Transverse colon (tissue), 4 donors: ENCODE results near the gene KIFC1. TPM values are rescaled to one million over a fixed set of nuclear protein-coding genes. Genes with fewer than 3 reads are reported as not detected.

Experiments used
- DNase-seq: peaks from one replicate; pipeline ENCODE4 v3.0.0-alpha.2; 2019
- H3K27ac ChIP-seq, 4 donors: fragments of 200-600 bp; sonication (generic); 2 replicates each; pipeline ENCODE4 v1.5.1; 2016 to 2018; ENCODE audit warnings: inconsistent platforms in 4 of 4
- H3K27me3 ChIP-seq: fragments of 200-600 bp; sonication (generic); 2 replicates; pipeline ENCODE4 v1.5.1; 2017; ENCODE audit warnings: inconsistent platforms
- H3K36me3 ChIP-seq, 4 donors: fragments of 200-600 bp; sonication (generic); 2 replicates each; pipeline ENCODE4 v1.5.1; 2017 to 2019; ENCODE audit warnings: inconsistent platforms in 4 of 4
- H3K4me1 ChIP-seq, 4 donors: fragments of 200-600 bp; sonication (generic); 2 replicates each; pipeline ENCODE4 v1.5.1; 2017 to 2020; ENCODE audit warnings: inconsistent platforms in 4 of 4
- H3K4me3 ChIP-seq, 4 donors: fragments of 200-600 bp; sonication (generic); 1 replicate in 1 of 4; 2 replicates in 3 of 4; pipeline versions ENCODE4 v1.5.1 to v1.6.1; 2017 to 2019; ENCODE audit warnings: inconsistent platforms in 4 of 4
- H3K9me3 ChIP-seq, 2 donors: fragments of 200-600 bp; sonication (generic); 2 replicates each; pipeline ENCODE4 v1.5.1; 2017 to 2019; ENCODE audit warnings: inconsistent platforms in 2 of 2
- CTCF ChIP-seq, 5 experiments: fragments of 200-600 bp in 3 of 5; fragments of 450-650 bp in 2 of 5; sonication (generic) in 3 of 5; IDR thresholded peaks; 1 replicate in 2 of 5; 2 replicates in 3 of 5; pipeline ENCODE4 v1.5.1; 2016 to 2017; ENCODE audit warnings: antibody characterized with exemption in 5 of 5, inconsistent platforms in 3 of 5, mild to moderate bottlenecking in 2 of 5, moderate library complexity in 1 of 5
- EP300 ChIP-seq: sonication (generic); formaldehyde crosslinking; IDR thresholded peaks from one replicate; pipeline ENCODE4 v1.6.1; 2017; ENCODE audit warnings: antibody characterized with exemption, low read depth
- POLR2A ChIP-seq: fragments of 450-650 bp; IDR thresholded peaks from one replicate; pipeline ENCODE4 v1.6.1; 2016; ENCODE audit warnings: antibody characterized with exemption, mild to moderate bottlenecking, moderate library complexity
- POLR2AphosphoS5 ChIP-seq, 3 donors: sonication (generic); formaldehyde crosslinking; IDR thresholded peaks; one replicate each; pipeline ENCODE4 v1.6.1; 2016; ENCODE audit warnings: antibody characterized with exemption in 3 of 3
- WGBS, 2 donors: methylation state at CpG; one replicate each; pipeline ENCODE4 v1.1.5; 2018; ENCODE audit warnings: low coverage in 1 of 2; 5-methylcytosine and 5-hydroxymethylcytosine counted together
- in situ Hi-C, 4 donors: fragments of 200-750 bp; cut with MboI; loops; one replicate each; pipeline versions ENCODE4 v1.15.0 to v1.15.1; 2017; ENCODE audit warnings: low sequenced_read_pairs in 3 of 4, low pct_ligation_motif_present in 1 of 4, low pct_unique_long_range_greater_than_20kb in 1 of 4
- intact Hi-C: fragments of 100-400 bp; cut with DNase I; formaldehyde crosslinking; loops from one replicate; pipeline ENCODE4 v1.15.1; 2023; ENCODE audit warnings: low total_unique reads
- total RNA-seq, 4 donors: library from RNA; depleted of rRNA; stranded (reverse); fragments of >200 nt; gene quantifications; one replicate each; pipeline ENCODE4 v1.1.0, GENCODE V29; 2016

The KIFC1 gene
- total RNA-seq, 4 donors from 2014 or later, result 2.6 to 51.5 (median 5.8) TPM

DNA sequence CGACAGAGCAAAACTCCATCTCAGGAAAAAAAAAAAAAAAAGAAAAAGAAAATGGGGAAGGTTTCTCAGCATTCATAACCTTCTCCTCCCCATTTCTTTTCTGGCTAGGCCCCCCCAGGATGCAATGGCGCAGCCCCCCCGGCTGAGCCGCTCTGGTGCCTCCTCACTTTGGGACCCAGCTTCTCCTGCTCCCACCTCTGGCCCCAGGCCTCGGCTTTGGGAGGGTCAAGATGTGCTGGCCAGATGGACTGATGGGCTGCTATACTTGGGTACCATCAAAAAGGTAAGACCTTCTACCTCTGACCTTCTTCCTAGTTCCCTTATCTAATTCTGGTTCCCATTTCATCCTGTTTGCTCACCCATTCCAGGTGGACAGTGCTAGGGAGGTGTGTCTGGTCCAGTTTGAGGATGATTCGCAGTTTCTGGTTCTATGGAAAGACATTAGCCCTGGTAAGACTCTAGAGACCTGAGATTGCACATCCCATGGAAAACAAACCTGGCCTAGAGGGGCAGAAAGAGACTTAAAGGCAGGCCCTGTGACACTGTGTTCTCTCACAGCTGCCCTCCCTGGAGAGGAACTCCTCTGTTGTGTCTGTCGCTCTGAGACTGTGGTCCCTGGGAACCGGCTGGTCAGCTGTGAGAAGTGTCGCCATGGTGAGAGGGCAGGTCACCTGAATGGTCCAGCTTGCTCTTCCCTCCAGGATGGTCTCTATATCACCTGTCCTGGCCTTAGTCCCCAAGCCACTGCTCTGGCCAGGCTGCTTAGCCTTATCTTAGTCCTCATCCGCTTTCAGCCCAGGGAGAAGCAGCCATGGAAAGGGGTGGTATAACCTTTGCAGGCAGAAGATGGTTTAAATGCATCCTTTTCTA lies 20.8 kb downstream of the KIFC1 start:
- in situ Hi-C loops, result loop anchor here in 1 of 4 donors (25.0 kb wide), 1 partner anchor 450 kb away; the partner anchor contains the start of genes BRD2 and HLA-DMA
- H3K4me1 ChIP-seq, result peaks cover 23 to 53% (median 38%) of the 10 kb centered on the region in 4 donors
- H3K9me3 ChIP-seq, result no peaks in the 10 kb centered on the region
- intact Hi-C loops, result loop anchor here (10.0 kb wide), 1 partner anchor 98 kb away; the partner anchor contains the start of genes TAPBP and ZBTB22
- no peaks in the 10 kb centered on the region for H3K27me3 ChIP-seq
- peak overlapping the region in 1 of 4 donors; percentile 95 for H3K4me3 ChIP-seq
- WGBS, 2 donors, result 92% methylated on average over 2 to 10 of the region's 10 CpGs
- TF ChIP-seq EP300 (no peak), POLR2AphosphoS5 (IDR thresholded peaks at IDR 0.05) (no peak), CTCF (IDR thresholded peaks at IDR 0.05) (no peak)
- H3K36me3 ChIP-seq, result peaks cover 0 to 24% (median 8%) of the 10 kb centered on the region in 4 donors
- peak overlapping the region; percentile 97 to 99 (median 98) for H3K27ac ChIP-seq
- no peak for DNase-seq

GRCh38 chr6:33413241-33414120 lies 21.9 kb downstream of the KIFC1 start:
- WGBS, 2 donors, result 80 to 88% methylated on average over 8 to 14 of the region's 14 CpGs
- intact Hi-C loops, result loop anchor here (10.0 kb wide), 1 partner anchor 99 kb away; the partner anchor contains the start of genes TAPBP and ZBTB22
- H3K27ac ChIP-seq, result no peak overlapping the region

DNA sequence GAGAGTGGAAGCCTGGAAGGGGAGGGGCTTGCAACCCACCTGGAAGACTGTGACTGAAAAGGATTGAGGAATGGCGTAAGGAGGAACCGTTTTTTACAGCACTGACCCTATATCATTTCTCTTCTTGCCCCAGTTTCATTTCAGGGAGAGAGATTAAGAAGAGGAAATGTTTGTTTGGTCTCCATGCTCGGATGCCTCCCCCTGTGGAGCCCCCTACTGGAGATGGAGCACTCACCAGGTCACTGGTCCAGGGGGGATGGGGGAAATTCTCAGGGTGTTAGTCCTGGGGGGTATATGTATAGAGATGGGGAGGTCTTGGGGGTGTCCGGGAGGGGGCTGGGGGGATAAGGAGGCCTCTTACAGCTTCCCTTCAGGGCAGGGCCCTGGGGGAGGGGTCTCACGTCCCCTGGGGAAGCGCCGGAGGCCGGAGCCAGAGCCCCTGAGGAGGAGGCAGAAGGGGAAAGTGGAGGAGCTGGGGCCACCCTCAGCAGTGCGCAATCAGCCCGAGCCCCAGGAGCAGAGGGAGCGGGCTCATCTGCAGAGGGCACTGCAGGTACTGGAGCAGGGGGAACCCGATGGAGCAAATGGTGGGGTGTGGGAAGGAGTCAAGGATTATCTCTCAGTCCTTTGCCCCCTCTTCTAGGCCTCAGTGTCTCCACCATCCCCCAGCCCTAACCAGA lies 23.1 kb downstream of the KIFC1 start:
- intact Hi-C loops, result loop anchor here (5.0 to 10.0 kb wide), 2 partner anchors 100 to 1633 kb away; partner anchors contain the start of genes TAPBP and ZBTB22
- no peaks in the 10 kb centered on the region for H3K9me3 ChIP-seq

More at GRCh38 chr6:33413241-33414120, 21.9 kb downstream of the KIFC1 start:
- no peak for DNase-seq
- H3K4me3 ChIP-seq, result no peak overlapping the region
- TF ChIP-seq POLR2A (no peak), POLR2AphosphoS5 (IDR thresholded peaks at IDR 0.05) (no peak), EP300 (no peak), CTCF (IDR thresholded peaks at IDR 0.05) (no peak)
- in situ Hi-C loops, result loop anchor here in 1 of 4 donors (25.0 kb wide), 1 partner anchor 451 kb away; the partner anchor contains the start of genes BRD2 and HLA-DMA
- no peaks in the 10 kb centered on the region for H3K9me3 ChIP-seq
- H3K27me3 ChIP-seq, result no peaks in the 10 kb centered on the region
- peaks cover 26 to 58% (median 41%) of the 10 kb centered on the region in 4 donors for H3K4me1 ChIP-seq
- peaks cover 0 to 24% (median 8%) of the 10 kb centered on the region in 4 donors for H3K36me3 ChIP-seq

More for the DNA sequence above, 23.1 kb downstream of the KIFC1 start:
- Histone ChIP-seq H3K4me1 (peaks cover 31 to 63% (median 49%) of the 10 kb centered on the region in 4 donors), H3K4me3 (no peak overlapping the region), H3K27ac (peak overlapping the region in 1 of 4 donors; percentile 91), H3K36me3 (peaks cover 0 to 24% (median 8%) of the 10 kb centered on the region in 4 donors), H3K27me3 (no peaks in the 10 kb centered on the region)
- no peak for DNase-seq
- in situ Hi-C loops, result loop anchor here in 1 of 4 donors (25.0 kb wide), 1 partner anchor 452 kb away; the partner anchor contains the start of genes BRD2 and HLA-DMA
- TF ChIP-seq EP300, result no peak
- TF ChIP-seq CTCF (IDR thresholded peaks at IDR 0.05), result peak in 1 of 5 experiments; percentile 5
- TF ChIP-seq POLR2A, result no peak
- TF ChIP-seq POLR2AphosphoS5 (IDR thresholded peaks at IDR 0.05), result no peak
- WGBS, 2 donors, result 79% methylated on average over 2 to 9 of the region's 12 CpGs
